DMS153 treated with DMSO at 0.1 percent for 48 hours (cell line): ENCODE data around the gene FRMD5.

Experiments
- DNase-seq: peaks from one replicate; lab custom pipeline; 2025; ENCODE audit not compliant: unreplicated experiment; lab: John Stamatoyannopoulos, UW

The FRMD5 gene

GRCh38 chr15:44096596-44096995 lies 98.5 kb downstream of the FRMD5 start:
- DNase-seq = no peak

GRCh38 chr15:44094781-44095180 lies 100.3 kb downstream of the FRMD5 start:
- DNase-seq = no peak

GRCh38 chr15:44093836-44094235 lies 101.2 kb downstream of the FRMD5 start:
- no peak for DNase-seq

- no peak for DNase-seq
Measured at GRCh38 chr15:44092221-44092620, 102.8 kb downstream of the FRMD5 start.

GRCh38 chr15:44087578-44088465 lies 107.2 kb downstream of the FRMD5 start:
- DNase-seq = no peak

GRCh38 chr15:44084770-44085169 lies 110.3 kb downstream of the FRMD5 start:
- no peak for DNase-seq

GRCh38 chr15:44084171-44084570 lies 110.9 kb downstream of the FRMD5 start:
- no peak for DNase-seq

- no peak for DNase-seq
Measured at GRCh38 chr15:44082558-44083157, 112.4 kb downstream of the FRMD5 start.

GRCh38 chr15:44081026-44082013 lies 113.8 kb downstream of the FRMD5 start:
- no peak for DNase-seq

GRCh38 chr15:44075535-44075934 lies 119.5 kb downstream of the FRMD5 start:
- no peak for DNase-seq

- no peak for DNase-seq
Measured at GRCh38 chr15:44069489-44069888, 125.6 kb downstream of the FRMD5 start.

- no peak for DNase-seq
Measured at GRCh38 chr15:44068347-44068746, 126.7 kb downstream of the FRMD5 start.

- peak; percentile 25 for DNase-seq
Measured at GRCh38 chr15:44066211-44066827, 128.8 kb downstream of the FRMD5 start.

GRCh38 chr15:44064706-44065105 lies 130.4 kb downstream of the FRMD5 start:
- DNase-seq = no peak

GRCh38 chr15:44058126-44058525 lies 136.9 kb downstream of the FRMD5 start:
- no peak for DNase-seq

GRCh38 chr15:44045661-44046060 lies 149.4 kb downstream of the FRMD5 start:
- no peak for DNase-seq

GRCh38 chr15:44045217-44045616 lies 149.9 kb downstream of the FRMD5 start:
- DNase-seq = no peak

- DNase-seq = no peak
Measured at GRCh38 chr15:44038755-44039191, 156.3 kb downstream of the FRMD5 start.

- DNase-seq = no peak
Measured at GRCh38 chr15:44035781-44036699, 159.0 kb downstream of the FRMD5 start.
